ENCODE data around the gene LARP7.
"Not testable (repeated sequence)": the region's sequence is repeated elsewhere in the genome, so short reads cannot be mapped to it uniquely, and the experiment has no call there.

Gene LARP7

GRCh38 chr4:112649055-112649408 lies 12.1 kb downstream of the LARP7 start:
- ATAC-seq (ENCODE audit: low read depth) (no peak), DNase-seq (ENCODE audit: low spot score) (no peak)
- Histone ChIP-seq H3K27ac (ENCODE audit: poor library complexity, severe bottlenecking) (no peak overlapping the region), H3K27me3 (ENCODE audit: insufficient read depth, poor library complexity, severe bottlenecking) (no peaks in the 10 kb centered on the region), H3K9me3 (ENCODE audit: severe bottlenecking) (no peaks in the 10 kb centered on the region), H3K4me3 (ENCODE audit: severe bottlenecking) (no peak overlapping the region), H3K4me1 (ENCODE audit: insufficient read depth, poor library complexity, severe bottlenecking) (no peaks in the 10 kb centered on the region), H3K36me3 (ENCODE audit: low read depth) (peaks cover 89% of the 10 kb centered on the region)
- TF ChIP-seq, protein P1, sequence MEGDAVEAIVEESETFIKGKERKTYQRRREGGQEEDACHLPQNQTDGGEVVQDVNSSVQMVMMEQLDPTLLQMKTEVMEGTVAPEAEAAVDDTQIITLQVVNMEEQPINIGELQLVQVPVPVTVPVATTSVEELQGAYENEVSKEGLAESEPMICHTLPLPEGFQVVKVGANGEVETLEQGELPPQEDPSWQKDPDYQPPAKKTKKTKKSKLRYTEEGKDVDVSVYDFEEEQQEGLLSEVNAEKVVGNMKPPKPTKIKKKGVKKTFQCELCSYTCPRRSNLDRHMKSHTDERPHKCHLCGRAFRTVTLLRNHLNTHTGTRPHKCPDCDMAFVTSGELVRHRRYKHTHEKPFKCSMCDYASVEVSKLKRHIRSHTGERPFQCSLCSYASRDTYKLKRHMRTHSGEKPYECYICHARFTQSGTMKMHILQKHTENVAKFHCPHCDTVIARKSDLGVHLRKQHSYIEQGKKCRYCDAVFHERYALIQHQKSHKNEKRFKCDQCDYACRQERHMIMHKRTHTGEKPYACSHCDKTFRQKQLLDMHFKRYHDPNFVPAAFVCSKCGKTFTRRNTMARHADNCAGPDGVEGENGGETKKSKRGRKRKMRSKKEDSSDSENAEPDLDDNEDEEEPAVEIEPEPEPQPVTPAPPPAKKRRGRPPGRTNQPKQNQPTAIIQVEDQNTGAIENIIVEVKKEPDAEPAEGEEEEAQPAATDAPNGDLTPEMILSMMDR (IDR thresholded peaks at IDR 0.05; ENCODE audit: poor library complexity, severe bottlenecking) = no peak

GRCh38 chr4:112650332-112650731 lies 13.4 kb downstream of the LARP7 start:
- Histone ChIP-seq H3K4me3 (ENCODE audit: severe bottlenecking) (no peak overlapping the region), H3K4me1 (ENCODE audit: insufficient read depth, poor library complexity, severe bottlenecking) (no peaks in the 10 kb centered on the region), H3K27ac (ENCODE audit: poor library complexity, severe bottlenecking) (no peak overlapping the region), H3K36me3 (ENCODE audit: low read depth) (peaks cover 93% of the 10 kb centered on the region), H3K9me3 (ENCODE audit: severe bottlenecking) (no peaks in the 10 kb centered on the region), H3K27me3 (ENCODE audit: insufficient read depth, poor library complexity, severe bottlenecking) (no peaks in the 10 kb centered on the region)
- DNase-seq (ENCODE audit: low spot score) = no peak
- ATAC-seq (ENCODE audit: low read depth) = no peak
- TF ChIP-seq, protein P1 (IDR thresholded peaks at IDR 0.05; ENCODE audit: poor library complexity, severe bottlenecking) = no peak

DNA sequence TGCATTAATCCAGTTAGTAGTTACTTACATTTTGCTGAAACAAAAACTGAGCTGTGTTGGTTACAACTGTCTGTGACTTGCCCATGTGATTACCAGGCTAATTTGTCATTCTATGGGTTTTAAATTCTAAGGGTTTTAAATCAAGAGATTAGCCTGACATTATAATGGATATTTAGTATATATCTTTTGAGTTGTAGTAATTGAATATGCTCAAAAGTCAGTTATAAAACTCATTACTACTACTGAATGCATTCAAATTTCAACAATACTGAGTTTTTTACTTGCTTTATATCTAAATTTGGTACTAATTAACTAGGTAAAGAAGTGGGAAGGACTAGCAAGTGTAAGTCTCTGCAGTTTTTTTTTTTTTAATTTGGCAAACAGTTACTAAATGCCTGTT lies 14.7 kb downstream of the LARP7 start:
- no peak overlapping the region for H3K4me3 ChIP-seq (ENCODE audit: severe bottlenecking)
- H3K4me1 ChIP-seq (ENCODE audit: insufficient read depth, poor library complexity, severe bottlenecking) = no peaks in the 10 kb centered on the region
- no peak overlapping the region for H3K27ac ChIP-seq (ENCODE audit: poor library complexity, severe bottlenecking)
- TF ChIP-seq, protein P1 (IDR thresholded peaks at IDR 0.05; ENCODE audit: poor library complexity, severe bottlenecking) = no peak
- no peaks in the 10 kb centered on the region for H3K27me3 ChIP-seq (ENCODE audit: insufficient read depth, poor library complexity, severe bottlenecking)
- no peaks in the 10 kb centered on the region for H3K9me3 ChIP-seq (ENCODE audit: severe bottlenecking)
- DNase-seq (ENCODE audit: low spot score) = no peak
- no peak for ATAC-seq (ENCODE audit: low read depth)
- peaks cover 90% of the 10 kb centered on the region for H3K36me3 ChIP-seq (ENCODE audit: low read depth)

GRCh38 chr4:112652216-112652615 lies 15.3 kb downstream of the LARP7 start:
- peaks cover 90% of the 10 kb centered on the region for H3K36me3 ChIP-seq (ENCODE audit: low read depth)
- DNase-seq (ENCODE audit: low spot score) (no peak), ATAC-seq (ENCODE audit: low read depth) (no peak)
- H3K27me3 ChIP-seq (ENCODE audit: insufficient read depth, poor library complexity, severe bottlenecking) = no peaks in the 10 kb centered on the region
- no peaks in the 10 kb centered on the region for H3K9me3 ChIP-seq (ENCODE audit: severe bottlenecking)
- no peaks in the 10 kb centered on the region for H3K4me1 ChIP-seq (ENCODE audit: insufficient read depth, poor library complexity, severe bottlenecking)
- TF ChIP-seq, protein P1 (IDR thresholded peaks at IDR 0.05; ENCODE audit: poor library complexity, severe bottlenecking) = no peak
- H3K27ac ChIP-seq (ENCODE audit: poor library complexity, severe bottlenecking) = no peak overlapping the region
- no peak overlapping the region for H3K4me3 ChIP-seq (ENCODE audit: severe bottlenecking)

GRCh38 chr4:112655270-112655669 lies 18.3 kb downstream of the LARP7 start:
- TF ChIP-seq, protein P1 (IDR thresholded peaks at IDR 0.05; ENCODE audit: poor library complexity, severe bottlenecking) = no peak
- no peak overlapping the region for H3K27ac ChIP-seq (ENCODE audit: poor library complexity, severe bottlenecking)
- ATAC-seq (ENCODE audit: low read depth) (no peak), DNase-seq (ENCODE audit: low spot score) (no peak)
- no peaks in the 10 kb centered on the region for H3K4me1 ChIP-seq (ENCODE audit: insufficient read depth, poor library complexity, severe bottlenecking)
- peaks cover 80% of the 10 kb centered on the region for H3K36me3 ChIP-seq (ENCODE audit: low read depth)
- H3K27me3 ChIP-seq (ENCODE audit: insufficient read depth, poor library complexity, severe bottlenecking) = no peaks in the 10 kb centered on the region
- H3K4me3 ChIP-seq (ENCODE audit: severe bottlenecking) = no peak overlapping the region
- no peaks in the 10 kb centered on the region for H3K9me3 ChIP-seq (ENCODE audit: severe bottlenecking)

DNA sequence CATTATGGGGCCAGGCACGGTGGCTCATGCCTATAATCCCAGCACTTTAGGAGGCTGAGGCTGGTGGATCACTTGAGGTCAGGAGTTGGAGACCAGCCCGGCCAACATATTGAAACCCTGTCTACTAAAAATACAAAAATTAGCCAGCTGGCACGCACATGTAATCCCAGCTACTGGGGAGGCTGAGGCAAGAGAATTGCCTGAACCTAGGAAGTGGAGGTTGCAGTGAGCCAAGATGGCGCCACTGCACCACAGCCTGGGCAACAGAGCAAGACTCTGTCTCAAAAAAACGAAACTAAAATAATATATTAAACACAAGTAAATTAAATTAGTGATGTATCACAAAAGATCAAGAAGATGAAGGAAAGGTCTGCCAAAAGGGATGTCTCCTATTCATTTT lies 19.2 kb downstream of the LARP7 start:
- not testable (repeated sequence) for H3K9me3 ChIP-seq (ENCODE audit: severe bottlenecking); DNase-seq (ENCODE audit: low spot score); H3K4me3 ChIP-seq (ENCODE audit: severe bottlenecking); H3K4me1 ChIP-seq (ENCODE audit: insufficient read depth, poor library complexity, severe bottlenecking); H3K27me3 ChIP-seq (ENCODE audit: insufficient read depth, poor library complexity, severe bottlenecking); ATAC-seq (ENCODE audit: low read depth); H3K27ac ChIP-seq (ENCODE audit: poor library complexity, severe bottlenecking)
- peaks cover 71% of the 10 kb centered on the region for H3K36me3 ChIP-seq (ENCODE audit: low read depth)

All from RWPE2 (cell line).